A549 treated with RU486 at 1 μM for 4 hours (cell line): Measurements from ENCODE around the gene SNAPC5. TPM values are rescaled to one million over a fixed set of nuclear protein-coding genes. Genes with fewer than 3 reads are reported as not detected.

ENCODE experiments used
- total RNA-seq: library from RNA; stranded (reverse); fragments of 200-300 nt; extraction: Qiagen RNA extraction; gene quantifications from 5 replicates; pipeline ENCODE4 v1.2.3, GENCODE V29; 2022; ENCODE audit warnings: low read depth

SNAPC5 gene, protein sequence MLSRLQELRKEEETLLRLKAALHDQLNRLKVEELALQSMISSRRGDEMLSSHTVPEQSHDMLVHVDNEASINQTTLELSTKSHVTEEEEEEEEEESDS
- 44.1 to 57.6 TPM (median 49.2 TPM) in 5 replicates for total RNA-seq

DNA sequence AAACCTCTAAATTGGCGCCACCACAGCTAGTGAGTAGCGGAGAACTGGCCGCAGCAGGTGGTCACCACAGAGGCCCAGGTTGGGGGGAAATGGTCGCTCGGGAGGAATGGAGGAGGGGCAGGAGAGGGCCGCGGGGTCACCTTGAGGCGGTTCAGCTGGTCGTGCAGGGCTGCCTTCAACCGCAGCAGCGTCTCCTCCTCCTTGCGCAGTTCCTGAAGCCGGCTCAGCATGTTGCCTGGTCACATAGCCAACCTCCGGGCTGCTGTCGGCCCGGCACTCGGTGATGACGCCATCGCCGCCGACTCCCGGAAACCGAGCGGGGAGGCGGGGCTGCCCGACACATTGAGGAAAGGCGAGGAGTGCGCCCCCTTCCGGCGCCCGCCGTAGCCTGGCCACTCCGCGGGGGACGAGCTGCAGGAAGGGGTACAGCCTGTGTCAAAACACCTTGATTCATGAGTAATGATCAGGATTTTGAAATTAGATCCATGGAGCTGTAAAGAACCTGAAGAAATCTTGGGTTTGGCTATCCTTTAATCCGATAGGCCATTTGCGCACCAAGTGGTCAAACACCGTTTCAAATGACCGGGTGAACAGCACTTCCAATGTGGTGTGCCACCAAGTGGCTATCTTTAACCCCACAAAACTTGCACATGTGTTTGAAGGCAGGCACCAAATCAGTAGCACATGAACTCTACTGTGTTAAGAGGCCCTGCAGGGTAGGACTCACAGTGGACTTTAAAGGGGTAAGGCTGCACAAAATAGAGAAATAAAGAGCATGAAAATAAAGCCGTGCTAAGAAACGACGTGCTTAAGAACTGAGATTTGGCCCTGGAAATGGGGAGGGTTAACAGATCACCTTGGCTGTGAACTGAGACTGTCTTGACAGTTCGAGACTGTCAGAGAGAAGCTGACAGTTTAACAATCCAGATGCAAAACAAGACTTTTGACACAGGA is at the start of gene SNAPC5:
Gene SNAPC5, minus strand, starts transcription at position 261 of the 954 bp plus-strand sequence. Its CDS starts 31 bp downstream, at position 230.

DNA sequence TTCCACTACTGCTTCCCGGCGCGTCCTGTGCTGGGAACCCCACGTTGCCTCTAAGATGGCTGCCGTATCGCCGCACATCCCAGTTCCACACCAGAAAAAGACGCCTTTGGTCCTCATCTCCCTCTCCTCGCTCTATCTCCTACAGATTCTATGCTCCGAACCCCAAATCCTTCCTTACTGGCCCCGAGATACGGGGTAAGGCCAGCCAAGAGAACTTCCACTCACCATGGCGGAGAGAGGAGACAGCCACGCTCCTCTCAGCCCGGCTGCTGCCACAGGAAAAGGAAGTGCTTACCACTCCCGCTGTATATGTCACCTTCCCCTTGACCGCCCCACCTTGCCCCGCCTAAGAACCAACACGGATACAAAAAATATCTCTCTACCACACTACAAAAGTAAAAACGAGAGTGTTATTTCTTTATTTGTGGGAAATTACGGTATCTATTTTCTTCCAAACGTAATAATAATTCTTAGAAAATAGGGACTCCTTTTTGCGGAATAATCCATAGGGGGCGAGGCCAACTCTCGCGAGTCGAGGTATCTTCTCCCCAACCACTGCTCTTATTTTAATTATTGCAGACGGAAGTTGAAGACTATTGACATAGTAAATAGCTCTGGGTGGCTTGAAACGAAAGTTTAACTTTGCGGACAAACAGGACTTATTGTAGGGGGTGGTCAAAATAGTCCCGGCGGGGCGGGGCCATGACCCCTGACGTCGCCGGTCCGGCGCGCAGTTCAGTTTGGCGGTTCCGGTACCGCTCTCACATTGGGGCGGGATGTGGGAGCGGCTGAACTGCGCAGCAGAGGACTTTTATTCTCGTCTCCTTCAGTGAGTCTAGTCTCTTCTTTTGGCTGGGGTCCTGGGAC is 7.2 kb upstream of the SNAPC5 start, which contains the start of the genes RPL4 and ZWILCH:
Gene RPL4, minus strand, starts transcription at position 293 of the 867 bp plus-strand sequence. Its CDS starts 65 bp downstream, at position 228.
Gene ZWILCH, plus strand, starts transcription at position 764 of the 867 bp plus-strand sequence. Its CDS starts 13 bp downstream, at position 777.

Other genes with a start within 250 kb of the SNAPC5 start
- 0.13 to 0.80 TPM (median 0.65 TPM) in 5 replicates for gene MEGF11, start 244.0 kb downstream of the SNAPC5 start, total RNA-seq
- 30.2 to 40.5 TPM (median 33.5 TPM) in 5 replicates for gene DIS3L, start 204.2 kb downstream of the SNAPC5 start, total RNA-seq
- gene TIPIN, start 141.1 kb downstream of the SNAPC5 start, total RNA-seq: 24.1 to 38.4 TPM (median 27.5 TPM) in 5 replicates
- 68.0 to 107 TPM (median 95.1 TPM) in 5 replicates for gene MAP2K1, start 110.8 kb downstream of the SNAPC5 start, total RNA-seq
- 5,325 to 6,142 TPM (median 5,627 TPM) in 5 replicates for gene RPL4, start 7.1 kb upstream of the SNAPC5 start, total RNA-seq
- gene ZWILCH, start 7.6 kb upstream of the SNAPC5 start, total RNA-seq: 29.7 to 42.9 TPM (median 39.0 TPM) in 5 replicates
- gene LCTL, start 68.2 kb upstream of the SNAPC5 start, total RNA-seq: not detected in 5 replicates
- gene SMAD6, start 204.5 kb upstream of the SNAPC5 start, total RNA-seq: 19.1 to 27.1 TPM (median 25.4 TPM) in 5 replicates